Panc1 (cell line): ENCODE measurements around the gene HNRNPD.

Experiments used
- CTCF ChIP-seq: fragments of 450-650 bp; IDR thresholded peaks from 2 replicates; pipeline ENCODE4 v1.5.1; 2017; ENCODE audit warnings: mild to moderate bottlenecking
- POLR2AphosphoS5 ChIP-seq: IDR thresholded peaks from 2 replicates; pipeline ENCODE4 v1.6.1; 2012; ENCODE audit warnings: mild to moderate bottlenecking, low read depth, low read length, moderate library complexity
- TCF7L2 ChIP-seq: IDR thresholded peaks from 2 replicates; pipeline ENCODE4 v1.6.1; 2011; ENCODE audit warnings: mild to moderate bottlenecking, low read depth, low read length, inconsistent platforms
- TF ChIP-seq, protein P1 (sequence below), 2 experiments: IDR thresholded peaks; 2 replicates each; pipeline ENCODE4 v1.6.1; 2011 to 2012; ENCODE audit warnings: low read depth in 2 of 2, control low read depth in 1 of 2, low read length in 1 of 2, mild to moderate bottlenecking in 1 of 2, moderate library complexity in 1 of 2; ENCODE audit not compliant: insufficient read depth in 1 of 2

- no peak for TF ChIP-seq CTCF
- no peak for TF ChIP-seq POLR2AphosphoS5
- TF ChIP-seq TCF7L2 = no peak
- TF ChIP-seq, protein P1, sequence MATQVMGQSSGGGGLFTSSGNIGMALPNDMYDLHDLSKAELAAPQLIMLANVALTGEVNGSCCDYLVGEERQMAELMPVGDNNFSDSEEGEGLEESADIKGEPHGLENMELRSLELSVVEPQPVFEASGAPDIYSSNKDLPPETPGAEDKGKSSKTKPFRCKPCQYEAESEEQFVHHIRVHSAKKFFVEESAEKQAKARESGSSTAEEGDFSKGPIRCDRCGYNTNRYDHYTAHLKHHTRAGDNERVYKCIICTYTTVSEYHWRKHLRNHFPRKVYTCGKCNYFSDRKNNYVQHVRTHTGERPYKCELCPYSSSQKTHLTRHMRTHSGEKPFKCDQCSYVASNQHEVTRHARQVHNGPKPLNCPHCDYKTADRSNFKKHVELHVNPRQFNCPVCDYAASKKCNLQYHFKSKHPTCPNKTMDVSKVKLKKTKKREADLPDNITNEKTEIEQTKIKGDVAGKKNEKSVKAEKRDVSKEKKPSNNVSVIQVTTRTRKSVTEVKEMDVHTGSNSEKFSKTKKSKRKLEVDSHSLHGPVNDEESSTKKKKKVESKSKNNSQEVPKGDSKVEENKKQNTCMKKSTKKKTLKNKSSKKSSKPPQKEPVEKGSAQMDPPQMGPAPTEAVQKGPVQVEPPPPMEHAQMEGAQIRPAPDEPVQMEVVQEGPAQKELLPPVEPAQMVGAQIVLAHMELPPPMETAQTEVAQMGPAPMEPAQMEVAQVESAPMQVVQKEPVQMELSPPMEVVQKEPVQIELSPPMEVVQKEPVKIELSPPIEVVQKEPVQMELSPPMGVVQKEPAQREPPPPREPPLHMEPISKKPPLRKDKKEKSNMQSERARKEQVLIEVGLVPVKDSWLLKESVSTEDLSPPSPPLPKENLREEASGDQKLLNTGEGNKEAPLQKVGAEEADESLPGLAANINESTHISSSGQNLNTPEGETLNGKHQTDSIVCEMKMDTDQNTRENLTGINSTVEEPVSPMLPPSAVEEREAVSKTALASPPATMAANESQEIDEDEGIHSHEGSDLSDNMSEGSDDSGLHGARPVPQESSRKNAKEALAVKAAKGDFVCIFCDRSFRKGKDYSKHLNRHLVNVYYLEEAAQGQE (IDR thresholded peaks at IDR 0.05; ENCODE audit: insufficient read depth in 1 of 2, low read depth in 2 of 2, low read length in 1 of 2) = no peak
Observed at GRCh38 chr4:82346126-82346525, 27.7 kb downstream of the HNRNPD start.
